Lower leg skin (tissue), 4 donors: ENCODE results near the gene RHCE. TPM values are rescaled to one million over a fixed set of nuclear protein-coding genes. Genes with fewer than 3 reads are reported as not detected.
"Not testable (repeated sequence)": the region's sequence is repeated elsewhere in the genome, so short reads cannot be mapped to it uniquely, and the experiment has no call there.

Source experiments
- DNase-seq, 2 donors: peaks; one replicate each; pipeline ENCODE4 v3.0.0-alpha.2; 2019; ENCODE audit warnings: low spot score in 2 of 2
- H3K4me3 ChIP-seq: fragments of 200-600 bp; sonication (generic); 2 replicates; pipeline ENCODE4 v1.5.1; 2017; ENCODE audit warnings: mild to moderate bottlenecking, low read depth; ENCODE audit not compliant: poor library complexity, severe bottlenecking
- POLR2A ChIP-seq, 2 donors: fragments of 450-650 bp; IDR thresholded peaks; one replicate each; pipeline ENCODE4 v1.6.1; 2016 to 2017; ENCODE audit warnings: antibody characterized with exemption in 2 of 2, mild to moderate bottlenecking in 1 of 2, moderate library complexity in 1 of 2
- WGBS, 2 donors: methylation state at CpG; one replicate each; pipeline ENCODE4 v1.1.5; 2018; 5-methylcytosine and 5-hydroxymethylcytosine counted together
- intact Hi-C: fragments of 100-400 bp; cut with DNase I; formaldehyde crosslinking; loops from one replicate; pipeline ENCODE4 v1.15.0; 2023; ENCODE audit warnings: low total_unique reads
- total RNA-seq, 4 donors: library from RNA; depleted of rRNA; stranded (reverse); fragments of >200 nt; gene quantifications; one replicate each; pipeline ENCODE4 v1.1.0, GENCODE V29; 2016
- TF ChIP-seq, protein P1 (sequence below), 3 donors: fragments of 450-650 bp; IDR thresholded peaks; one replicate each; pipeline ENCODE4 v1.5.1; 2016; ENCODE audit warnings: antibody characterized with exemption in 3 of 3, mild to moderate bottlenecking in 3 of 3, moderate library complexity in 2 of 3

RHCE gene
- total RNA-seq, 4 donors from 2014 or later: 0.16 to 1.4 (median 0.61) TPM; not detected in 1

DNA sequence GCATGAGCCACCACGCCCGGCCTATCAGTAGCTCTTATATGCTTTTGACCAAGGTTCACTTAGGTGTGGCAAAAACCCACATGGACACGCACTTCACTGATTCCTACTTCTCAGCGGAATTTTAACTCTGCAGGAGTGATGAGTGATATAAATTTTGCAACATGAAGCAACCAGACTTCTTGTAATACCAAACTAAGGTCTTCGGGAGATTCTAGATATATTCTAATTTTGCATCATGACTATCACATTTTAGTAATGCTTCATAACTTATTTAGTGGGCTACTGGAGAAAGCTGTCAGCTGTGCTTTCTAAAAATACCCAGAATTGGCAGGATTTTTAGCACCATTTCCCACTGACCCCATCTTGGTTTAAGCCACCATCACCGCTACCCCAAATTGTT, 27.8 kb downstream of the RHCE start:
- intact Hi-C loops: no loop called here
- H3K4me3 ChIP-seq: no peak overlapping the region
- TF ChIP-seq POLR2A (IDR thresholded peaks at IDR 0.05): no peak
- TF ChIP-seq, protein P1, sequence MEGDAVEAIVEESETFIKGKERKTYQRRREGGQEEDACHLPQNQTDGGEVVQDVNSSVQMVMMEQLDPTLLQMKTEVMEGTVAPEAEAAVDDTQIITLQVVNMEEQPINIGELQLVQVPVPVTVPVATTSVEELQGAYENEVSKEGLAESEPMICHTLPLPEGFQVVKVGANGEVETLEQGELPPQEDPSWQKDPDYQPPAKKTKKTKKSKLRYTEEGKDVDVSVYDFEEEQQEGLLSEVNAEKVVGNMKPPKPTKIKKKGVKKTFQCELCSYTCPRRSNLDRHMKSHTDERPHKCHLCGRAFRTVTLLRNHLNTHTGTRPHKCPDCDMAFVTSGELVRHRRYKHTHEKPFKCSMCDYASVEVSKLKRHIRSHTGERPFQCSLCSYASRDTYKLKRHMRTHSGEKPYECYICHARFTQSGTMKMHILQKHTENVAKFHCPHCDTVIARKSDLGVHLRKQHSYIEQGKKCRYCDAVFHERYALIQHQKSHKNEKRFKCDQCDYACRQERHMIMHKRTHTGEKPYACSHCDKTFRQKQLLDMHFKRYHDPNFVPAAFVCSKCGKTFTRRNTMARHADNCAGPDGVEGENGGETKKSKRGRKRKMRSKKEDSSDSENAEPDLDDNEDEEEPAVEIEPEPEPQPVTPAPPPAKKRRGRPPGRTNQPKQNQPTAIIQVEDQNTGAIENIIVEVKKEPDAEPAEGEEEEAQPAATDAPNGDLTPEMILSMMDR (IDR thresholded peaks at IDR 0.05): no peak
- DNase-seq: no peak
- 95 to 97% methylated on average over 6 of the region's 6 CpGs for WGBS, 2 donors

DNA sequence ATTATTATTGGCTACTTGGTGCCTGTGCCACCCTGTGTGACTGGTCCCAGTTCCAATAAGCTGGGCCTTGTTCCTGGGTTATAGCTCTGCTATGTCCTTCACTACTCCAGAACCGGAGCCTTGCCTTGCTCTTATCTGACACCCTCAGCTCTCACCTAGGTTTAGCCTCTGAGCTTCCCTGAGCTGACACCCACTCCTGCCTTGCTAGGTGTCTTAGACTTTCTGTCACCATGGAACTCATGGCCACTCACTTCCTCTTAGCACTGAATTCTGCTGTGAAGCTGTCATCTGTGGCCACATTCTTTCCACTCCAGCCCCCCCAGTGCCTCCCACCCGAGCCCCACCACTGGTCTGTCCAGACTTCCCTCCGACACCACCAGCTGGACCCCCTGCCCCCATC, 30.9 kb downstream of the RHCE start:
- H3K4me3 ChIP-seq, intact Hi-C loops: not testable (repeated sequence)
- WGBS, 2 donors: 81 to 86% methylated on average over 3 of the region's 3 CpGs
- DNase-seq: peak in 1 of 2 donors; percentile 10

DNA sequence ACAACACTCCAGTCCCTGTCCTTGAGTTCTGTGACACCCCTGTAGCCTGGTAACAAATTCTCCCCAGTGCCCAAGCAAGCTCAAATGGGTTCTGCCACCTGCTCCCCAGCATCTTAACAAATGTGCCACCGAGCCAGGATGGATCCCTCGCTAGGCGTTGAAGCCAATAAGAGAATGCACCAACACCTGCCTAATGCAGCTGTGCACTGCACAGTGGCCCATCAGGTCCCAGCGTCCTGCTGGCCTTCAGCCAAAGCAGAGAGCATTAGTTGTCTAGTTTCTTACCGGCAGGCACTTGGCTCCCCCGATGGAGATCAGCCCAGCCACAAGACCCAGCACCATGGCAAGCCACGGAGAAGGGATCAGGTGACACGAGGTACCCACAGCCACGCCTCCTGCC, 31.9 kb downstream of the RHCE start:
- WGBS, 2 donors: 71 to 78% methylated on average over 4 to 6 of the region's 9 CpGs
- intact Hi-C loops, H3K4me3 ChIP-seq, DNase-seq: not testable (repeated sequence)

DNA sequence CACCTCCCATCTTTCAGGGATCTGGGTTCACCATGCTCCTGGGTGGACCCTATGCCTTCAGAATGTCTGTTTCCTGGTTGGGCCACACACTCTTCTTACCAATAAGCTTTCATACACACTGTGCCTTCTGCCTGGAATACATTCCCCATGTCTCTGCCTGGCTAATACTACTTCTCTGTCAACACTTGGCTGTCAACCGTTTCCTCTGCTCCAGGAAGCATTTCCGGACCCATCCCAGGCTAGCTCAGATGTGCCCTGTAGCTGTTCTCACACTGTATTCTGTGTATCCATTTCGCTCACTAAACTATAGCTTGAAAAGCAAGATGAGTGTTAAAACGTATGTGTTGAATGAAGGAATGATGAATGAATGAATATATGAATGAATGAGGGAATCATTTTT, 33.5 kb downstream of the RHCE start:
- DNase-seq, H3K4me3 ChIP-seq, intact Hi-C loops: not testable (repeated sequence)
- 41 to 43% methylated on average over 4 of the region's 4 CpGs for WGBS, 2 donors

DNA sequence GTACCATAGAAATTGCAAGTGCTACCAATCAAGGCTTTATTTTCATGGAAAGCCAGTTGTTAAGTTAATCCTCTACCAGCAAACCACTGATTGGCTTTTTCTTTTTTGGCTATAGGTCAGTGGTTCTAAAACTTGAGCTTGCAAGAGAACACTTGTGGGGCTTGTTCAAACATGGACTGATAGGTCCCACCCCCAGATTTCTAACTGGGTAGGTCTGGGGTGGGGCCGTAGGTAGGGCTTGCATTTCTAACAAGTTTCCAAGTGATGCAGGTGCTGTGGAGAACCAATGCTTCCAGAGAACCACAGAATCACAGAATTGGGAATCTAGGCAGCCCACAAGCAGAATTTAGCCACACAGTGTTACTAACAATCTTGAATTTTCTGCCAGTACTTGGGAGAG, 36.8 kb downstream of the RHCE start:
- H3K4me3 ChIP-seq, DNase-seq, intact Hi-C loops: not testable (repeated sequence)
- no CpG with 5 or more reads among the region's 1 CpG for WGBS, 2 donors

DNA sequence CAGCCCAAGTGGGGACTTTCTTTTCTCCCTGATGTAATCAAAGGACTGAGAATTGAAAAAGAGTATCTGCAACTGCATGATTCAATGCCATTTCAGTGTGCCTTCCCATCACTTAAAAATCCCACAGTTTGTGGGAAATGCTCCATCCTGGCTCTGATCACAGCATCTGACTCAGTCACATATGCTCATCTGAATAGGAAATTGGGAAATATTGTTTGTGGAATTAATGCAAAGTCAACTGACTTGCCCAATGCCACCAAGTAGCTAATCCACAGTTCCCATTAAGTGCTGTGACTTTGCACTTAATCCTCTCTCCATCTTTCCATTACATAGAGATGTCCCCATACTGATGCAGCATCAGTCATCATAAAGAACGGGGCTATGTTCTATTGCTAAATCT, 37.5 kb downstream of the RHCE start:
- H3K4me3 ChIP-seq, DNase-seq, intact Hi-C loops: not testable (repeated sequence)
- 79 to 82% methylated on average over 1 of the region's 1 CpG for WGBS, 2 donors

DNA sequence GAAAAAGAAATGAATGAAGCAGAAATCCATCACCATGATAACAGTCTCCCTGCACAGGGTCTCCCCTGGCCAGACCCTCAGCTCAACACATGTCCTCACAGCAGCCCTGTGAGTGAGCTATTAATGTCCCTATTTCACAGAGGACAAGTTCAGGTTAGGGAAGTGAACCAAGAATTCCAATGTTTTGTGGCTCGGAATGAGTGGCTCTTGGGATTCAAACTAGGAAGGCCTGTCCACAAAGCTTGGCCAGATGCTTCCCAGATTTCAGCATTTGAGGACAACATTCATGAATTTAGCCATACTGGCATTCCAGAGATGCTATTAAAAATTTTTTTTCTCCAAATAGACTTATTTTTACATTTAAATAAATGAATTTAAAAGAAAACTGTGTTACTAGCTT, 38.1 kb downstream of the RHCE start:
- H3K4me3 ChIP-seq, intact Hi-C loops, DNase-seq: not testable (repeated sequence)
- WGBS, 2 donors: 73 to 74% methylated on average over 1 of the region's 1 CpG

DNA sequence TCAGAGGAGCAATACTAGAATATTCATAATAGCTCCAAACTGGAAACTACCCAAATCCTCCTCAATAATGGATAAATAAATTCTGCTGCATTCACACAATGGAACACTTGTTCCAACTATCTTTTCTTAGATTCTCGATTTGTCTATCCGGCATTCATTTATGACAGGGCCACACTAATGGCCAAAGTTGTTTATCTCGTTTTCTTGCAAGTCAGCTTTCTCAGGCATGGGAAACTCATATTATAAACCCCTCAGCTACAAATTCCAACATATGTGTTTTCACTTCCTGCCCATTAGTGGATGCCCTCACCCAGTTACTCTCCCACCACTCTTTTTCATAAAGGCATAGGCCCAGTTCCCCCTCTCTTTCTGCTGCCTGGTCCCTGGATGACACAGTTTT, 42.3 kb downstream of the RHCE start:
- intact Hi-C loops, DNase-seq, H3K4me3 ChIP-seq: not testable (repeated sequence)
- WGBS, 2 donors: 90 to 91% methylated on average over 3 of the region's 3 CpGs

DNA sequence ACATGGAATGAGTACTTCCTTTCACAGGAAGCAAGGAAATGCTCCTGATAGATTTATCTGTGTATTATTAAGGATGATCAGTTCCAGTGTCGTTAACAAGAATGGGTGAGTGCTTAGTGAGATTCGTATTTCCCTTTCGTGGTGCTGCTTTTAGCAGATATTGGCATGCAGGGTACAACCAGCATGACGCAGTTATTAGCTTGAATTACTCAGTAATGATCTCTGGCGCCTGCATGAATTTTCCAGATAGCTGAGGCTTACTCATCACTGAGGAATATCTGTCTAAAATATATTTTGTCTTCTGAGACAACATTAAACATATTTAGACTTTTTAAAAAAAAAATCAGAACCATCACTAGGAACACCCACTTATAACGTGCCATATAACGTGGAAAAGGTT, 48.9 kb downstream of the RHCE start:
- intact Hi-C loops, DNase-seq, H3K4me3 ChIP-seq: not testable (repeated sequence)
- WGBS, 2 donors: 42 to 43% methylated on average over 7 of the region's 7 CpGs

DNA sequence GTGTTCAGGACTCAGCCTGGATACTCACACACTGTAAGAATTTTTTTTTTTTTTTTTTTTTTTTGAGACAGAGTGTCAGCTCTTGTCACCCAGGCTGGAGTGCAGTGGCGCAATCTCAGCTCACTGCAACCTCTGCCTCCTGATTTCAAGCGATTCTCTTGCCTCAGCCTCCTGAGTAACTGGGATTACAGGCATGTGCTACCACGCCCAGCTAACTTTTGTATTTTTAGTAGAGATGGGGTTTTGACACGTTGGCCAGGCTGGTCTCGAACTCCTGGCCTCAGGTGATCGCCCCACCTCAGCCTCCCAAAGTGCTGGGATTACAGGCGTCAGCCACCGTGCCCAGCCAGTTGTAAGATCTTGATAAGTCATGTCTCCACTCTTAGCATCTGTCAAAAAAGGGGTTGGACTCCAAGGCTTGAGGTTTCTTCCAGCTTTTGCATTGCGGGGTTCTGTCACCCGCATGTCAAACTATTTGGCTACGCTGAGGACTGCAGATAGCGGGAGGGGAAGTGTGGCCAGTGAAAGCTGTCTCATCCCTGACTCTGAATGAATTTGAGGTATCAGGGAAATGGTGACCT, 50.8 kb downstream of the RHCE start:
- DNase-seq, H3K4me3 ChIP-seq, intact Hi-C loops: not testable (repeated sequence)
- 85 to 86% methylated on average over 12 of the region's 12 CpGs for WGBS, 2 donors

DNA sequence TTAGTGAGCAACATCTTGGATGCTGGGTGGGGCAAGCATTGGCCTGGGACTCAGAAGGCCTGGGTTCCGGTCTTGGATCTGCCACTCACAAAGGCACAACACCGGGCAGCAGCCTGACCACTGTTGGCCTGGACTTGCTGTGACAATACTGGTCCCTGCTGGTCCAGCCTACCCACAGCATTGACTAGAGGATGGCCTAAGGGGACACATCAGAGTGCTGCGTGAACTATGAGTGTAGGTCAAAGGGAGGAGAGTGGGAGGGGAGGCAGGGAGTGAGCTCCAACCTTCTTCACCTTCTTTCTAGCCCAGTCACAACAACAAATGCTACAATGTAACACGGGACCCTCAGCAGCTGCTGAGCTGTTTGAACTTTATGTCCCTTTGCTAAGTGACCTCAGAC, 51.4 kb downstream of the RHCE start:
- TF ChIP-seq, protein P1 (IDR thresholded peaks at IDR 0.05): no peak
- no peak for TF ChIP-seq POLR2A (IDR thresholded peaks at IDR 0.05)
- no peak for DNase-seq
- 72 to 90% methylated on average over 4 of the region's 4 CpGs for WGBS, 2 donors
- H3K4me3 ChIP-seq: no peak overlapping the region
- intact Hi-C loops: no loop called here

DNA sequence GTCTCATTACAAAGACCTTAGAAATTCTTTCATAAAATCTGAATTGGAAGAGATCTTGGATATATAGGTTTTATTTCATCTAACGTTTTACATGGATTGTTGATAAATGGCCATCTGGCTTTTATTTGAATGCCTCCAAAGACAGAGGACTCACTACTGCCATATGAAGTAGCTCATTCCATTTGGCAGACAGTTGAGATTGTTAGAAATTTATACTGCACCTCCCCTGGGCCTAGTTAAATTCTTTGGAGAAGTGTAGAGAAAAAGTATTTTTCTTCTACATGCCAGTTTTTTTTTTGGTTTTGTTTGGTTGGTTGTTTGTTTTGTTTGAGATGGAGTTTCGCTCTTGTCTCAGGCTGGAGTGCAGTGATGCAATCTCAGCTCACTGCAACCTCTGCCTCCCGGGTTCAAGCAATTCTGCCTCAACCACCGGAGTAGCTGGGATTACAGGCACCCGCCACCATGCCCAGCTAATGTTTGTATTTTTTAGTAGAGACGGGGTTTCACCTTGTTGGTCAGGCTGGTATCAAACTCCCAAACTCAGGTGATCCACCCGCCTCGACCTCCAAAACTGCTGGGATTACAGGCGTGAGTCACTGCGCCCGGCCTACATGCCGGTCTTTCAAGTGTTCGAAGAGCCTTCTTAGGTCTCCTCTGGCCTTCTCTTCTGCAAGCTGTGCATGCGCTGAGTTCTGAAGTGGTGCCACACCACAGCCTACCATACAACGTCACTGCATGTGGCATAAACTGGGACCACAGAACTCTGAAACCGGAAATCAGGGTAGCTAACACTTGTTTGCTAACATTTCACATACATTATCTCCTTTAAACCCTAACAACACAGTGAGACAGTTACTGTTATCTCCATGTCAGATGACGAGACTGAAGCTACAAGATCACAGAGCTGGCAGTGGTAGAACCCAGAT, 57.7 kb downstream of the RHCE start:
- H3K4me3 ChIP-seq, intact Hi-C loops, DNase-seq: not testable (repeated sequence)
- WGBS, 2 donors: no CpG with 5 or more reads among the region's 17 CpGs
